Left colon (tissue), 2 donors: ENCODE measurements around the gene RFX2. TPM values are rescaled to one million over a fixed set of nuclear protein-coding genes. Genes with fewer than 3 reads are reported as not detected.
"Not testable (repeated sequence)": the region's sequence is repeated elsewhere in the genome, so short reads cannot be mapped to it uniquely, and the experiment has no call there.

Experiments
- ATAC-seq: fragments of 200-7000 bp; cut with Tn5 transposase; one replicate; pipeline ENCODE4 v1.9.1; 2020; ENCODE audit warnings: mild to moderate bottlenecking, moderate library complexity
- DNase-seq, 2 donors: peaks; one replicate each; pipeline ENCODE4 v3.0.0-alpha.2; 2020
- intact Hi-C, 2 donors: fragments of 100-400 bp; cut with DNase I in 1 of 2; cut with micrococcal nuclease in 1 of 2; formaldehyde crosslinking; loops; one replicate each; pipeline versions ENCODE4 v1.11.2 to v1.14.0; 2022; cut with DNase I, micrococcal nuclease
- total RNA-seq, 2 donors: library from RNA; stranded (reverse); fragmentation: NEBNext Ultra II Directional; extraction: Animal tissue kit (Norgen Biotek cat#: 25700); gene quantifications; one replicate each; pipeline ENCODE4 v1.2.1, GENCODE V29; 2021
- donor health status: DM: no; HTN: no; CAD: no.
- donor health status: DM: yes; HTN: yes; CAD: no.

RFX2 gene
- total RNA-seq, 2 donors from 2014 or later, result 6.6 to 8.5 TPM

DNA sequence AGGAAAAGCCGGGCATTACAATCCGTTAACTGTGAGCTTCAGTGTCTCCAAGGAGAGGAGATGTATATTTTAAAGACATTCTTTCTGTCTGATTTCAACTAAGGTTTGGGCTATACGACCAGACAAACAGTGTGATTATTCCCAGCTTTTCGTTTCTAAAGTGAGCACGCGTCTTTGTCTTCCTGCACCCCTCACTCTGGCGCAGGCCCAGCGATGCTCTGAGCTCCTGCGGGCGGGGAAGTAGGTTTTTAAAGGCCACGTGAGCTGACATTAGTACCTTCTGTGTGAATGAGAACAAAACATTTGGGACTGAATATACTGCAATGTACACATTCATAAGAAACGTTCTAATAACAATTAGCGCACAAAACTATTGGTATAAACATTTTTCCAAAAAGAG lies 117.1 kb downstream of the RFX2 start:
- ATAC-seq, result no peak
- intact Hi-C loops, result no loop called here
- no peak for DNase-seq

DNA sequence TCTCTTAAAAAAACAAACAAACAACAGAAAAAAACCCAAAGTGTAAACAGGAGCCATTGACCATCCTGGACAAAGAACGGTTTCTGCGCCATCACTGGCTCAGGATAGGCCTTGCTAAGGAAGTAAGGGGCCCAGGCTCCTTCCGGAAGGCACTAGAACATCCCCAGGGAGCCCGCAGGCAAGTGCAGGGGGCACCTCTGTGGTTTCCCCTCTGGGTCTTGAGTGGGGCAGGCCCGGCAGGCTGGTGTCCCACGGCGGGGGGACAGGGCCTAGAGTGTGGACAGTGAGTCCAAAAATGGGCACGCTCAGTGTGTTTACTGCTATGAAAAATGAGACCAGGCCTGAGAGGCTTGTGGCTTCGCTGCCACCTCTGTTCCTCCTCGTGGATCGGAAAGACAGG lies 117.5 kb downstream of the RFX2 start:
- ATAC-seq, result no peak
- intact Hi-C loops, result no loop called here
- no peak for DNase-seq

DNA sequence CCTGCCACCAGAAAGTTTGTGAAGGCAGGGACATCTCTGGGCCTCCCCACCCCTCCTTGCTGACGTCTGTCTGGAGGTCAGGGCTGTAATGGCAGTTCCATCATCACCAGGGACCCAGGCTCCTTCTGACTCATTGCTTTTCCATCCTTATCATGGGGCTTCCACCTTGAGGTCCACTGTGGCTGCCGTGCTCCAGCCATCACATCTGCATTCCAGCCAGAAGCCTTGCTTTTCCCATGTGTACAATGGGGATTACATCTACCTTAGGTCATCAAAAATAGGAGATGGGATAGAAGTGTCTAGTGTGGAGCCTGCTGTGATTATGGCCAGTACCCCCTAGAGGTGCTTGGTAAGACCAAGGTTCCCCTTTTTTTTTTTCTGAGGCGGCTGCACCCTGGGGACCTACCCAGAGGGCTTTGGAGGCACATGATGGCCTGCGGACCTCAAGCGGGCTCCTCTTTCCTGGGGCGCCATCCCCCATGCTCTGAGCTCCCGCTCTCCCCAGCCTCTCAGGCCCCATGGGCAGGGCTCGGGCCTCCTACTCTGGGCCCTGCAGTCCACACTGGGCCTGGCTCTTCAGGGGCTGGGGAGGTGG lies 119.0 kb downstream of the RFX2 start:
- no peak for ATAC-seq

DNA sequence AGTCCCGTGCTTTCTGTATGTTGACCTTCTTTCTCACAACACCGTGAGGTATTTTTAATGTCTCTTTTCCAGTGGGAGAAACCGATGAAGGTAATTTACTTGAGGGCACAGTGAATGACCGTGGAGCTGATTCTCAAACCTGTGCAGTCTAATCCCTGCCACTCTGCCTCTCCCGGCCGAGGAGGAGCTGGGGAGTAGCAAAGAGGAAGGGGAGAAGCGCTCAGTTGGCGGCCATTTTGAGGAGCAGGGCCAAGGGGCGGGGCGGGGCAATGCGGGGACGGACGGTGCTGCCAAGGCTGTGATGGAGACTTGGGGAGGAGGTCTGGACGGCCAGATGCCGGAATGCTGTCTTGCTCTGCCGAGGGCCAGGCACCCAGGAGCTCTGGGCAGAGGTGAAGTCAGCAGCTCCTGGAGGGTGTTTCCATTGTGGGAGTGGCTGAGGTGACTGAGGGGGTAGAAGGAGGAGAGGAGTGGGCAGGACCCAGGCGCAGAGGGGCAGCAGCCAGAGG lies 120.0 kb downstream of the RFX2 start:
- no peak for ATAC-seq
- no peak for DNase-seq
- intact Hi-C loops, result no loop called here

More for the DNA sequence above, 119.0 kb downstream of the RFX2 start:
- DNase-seq, result no peak
- intact Hi-C loops, result no loop called here

DNA sequence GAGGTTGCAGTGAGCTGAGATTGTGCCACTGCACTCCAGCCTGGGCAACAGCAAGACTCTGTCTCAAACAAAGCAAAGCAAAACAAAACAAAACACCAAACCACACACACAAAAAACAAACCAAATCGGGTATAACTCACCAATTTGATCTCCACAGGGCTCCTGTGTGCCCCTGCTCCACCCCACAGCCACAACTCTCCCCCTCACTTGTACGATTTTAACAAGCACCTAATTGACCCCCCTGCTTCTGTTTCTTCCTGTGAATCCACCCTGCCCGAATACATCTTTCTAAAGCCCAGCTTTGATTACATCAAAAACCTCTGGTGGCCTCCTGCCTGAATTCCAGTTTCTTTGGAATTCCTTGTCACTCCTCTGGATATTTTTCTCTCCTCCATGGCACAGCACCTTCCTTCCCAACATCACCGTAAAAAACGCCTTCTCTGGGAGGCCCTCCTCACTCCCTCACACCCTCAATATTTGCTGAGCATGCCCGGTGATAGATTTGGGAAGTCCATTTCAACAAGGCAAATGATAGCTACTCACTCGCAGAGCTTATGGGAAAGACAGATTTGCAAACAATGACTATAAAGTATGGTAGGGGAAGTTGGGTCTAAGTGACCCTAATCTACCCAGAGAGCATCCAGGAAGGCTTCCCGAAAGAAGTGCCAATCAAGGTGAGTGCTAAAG lies 120.8 kb downstream of the RFX2 start:
- intact Hi-C loops, result no loop called here
- no peak for ATAC-seq

DNA sequence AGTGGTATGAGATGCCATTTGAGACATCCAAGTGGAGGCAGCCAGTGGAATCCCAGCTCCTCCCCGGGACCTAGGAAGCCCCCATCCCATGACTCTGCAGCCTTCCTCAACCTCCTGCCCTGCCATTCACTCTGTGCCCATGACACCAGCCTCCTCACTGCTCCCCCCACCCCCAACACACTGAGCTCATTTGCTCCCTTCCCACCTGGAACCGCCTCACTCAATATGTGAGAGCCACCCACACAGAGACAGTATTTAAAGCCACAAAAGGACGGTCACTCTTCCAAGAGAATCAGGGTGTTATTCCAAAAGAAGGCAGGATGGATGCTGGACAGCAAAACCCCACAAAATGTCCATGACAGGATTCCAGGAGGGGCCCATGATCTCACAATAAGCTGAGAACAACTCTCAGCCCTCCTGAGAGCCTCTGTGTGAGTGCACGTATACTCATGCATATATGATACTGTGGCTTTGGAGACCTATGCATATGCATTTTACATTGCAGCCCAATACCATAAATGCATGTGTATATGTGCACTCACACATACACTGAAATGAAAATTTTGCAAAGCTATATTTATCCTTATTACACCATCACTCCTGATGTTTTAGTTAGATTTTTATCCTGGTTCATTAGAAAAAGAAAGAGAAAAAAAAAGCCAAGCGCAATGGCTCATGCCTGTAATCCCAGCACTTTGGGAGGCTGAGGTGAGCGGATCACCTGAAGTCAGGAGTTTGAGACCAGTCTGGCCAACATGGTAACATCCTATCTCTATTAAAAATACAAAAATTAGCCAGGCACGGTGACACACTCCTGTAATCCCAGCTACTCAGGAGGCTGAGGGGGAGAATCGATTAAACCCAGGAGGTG lies 121.5 kb downstream of the RFX2 start:
- intact Hi-C loops, result no loop called here
- DNase-seq (no peak), ATAC-seq (no peak)

More for the DNA sequence above, 120.8 kb downstream of the RFX2 start:
- no peak for DNase-seq

DNA sequence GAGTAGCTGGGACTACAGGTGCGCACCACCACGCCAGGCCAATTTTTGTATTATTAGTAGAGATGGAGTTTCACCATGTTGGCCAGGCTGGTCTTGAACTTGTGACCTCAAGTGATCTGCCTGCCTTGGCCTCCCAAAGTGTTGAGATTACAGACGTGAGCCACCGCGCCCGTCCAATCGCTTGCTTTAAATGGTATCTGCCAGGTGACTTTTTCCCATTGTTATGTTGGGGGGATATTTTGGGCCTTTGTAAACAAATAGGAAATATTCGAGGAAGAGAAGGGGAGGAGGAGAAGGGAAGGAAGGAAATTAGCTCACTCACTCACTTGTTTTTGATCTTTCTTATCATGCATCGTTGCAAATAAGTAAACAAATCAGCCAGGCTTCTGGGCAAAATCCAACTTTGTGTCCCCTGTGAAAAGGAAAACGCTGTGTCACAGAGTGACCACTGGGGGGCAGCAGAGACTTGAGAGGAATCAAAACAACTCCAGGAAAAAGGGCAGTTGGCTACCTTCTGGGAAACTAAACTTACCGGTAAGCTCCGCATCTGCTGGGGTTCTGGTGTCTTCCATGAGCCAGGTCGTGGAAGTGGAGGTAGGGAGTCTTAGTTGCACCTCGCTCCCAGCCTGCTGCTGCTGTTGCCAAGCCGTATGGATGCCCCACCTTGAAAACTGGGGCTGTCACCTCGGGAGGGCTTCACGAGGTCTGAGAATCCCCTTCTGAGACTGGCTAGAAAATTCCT lies 123.1 kb downstream of the RFX2 start:
- intact Hi-C loops, result no loop called here
- ATAC-seq, result peak; percentile 88
- peak; percentile 72 to 78 for DNase-seq

DNA sequence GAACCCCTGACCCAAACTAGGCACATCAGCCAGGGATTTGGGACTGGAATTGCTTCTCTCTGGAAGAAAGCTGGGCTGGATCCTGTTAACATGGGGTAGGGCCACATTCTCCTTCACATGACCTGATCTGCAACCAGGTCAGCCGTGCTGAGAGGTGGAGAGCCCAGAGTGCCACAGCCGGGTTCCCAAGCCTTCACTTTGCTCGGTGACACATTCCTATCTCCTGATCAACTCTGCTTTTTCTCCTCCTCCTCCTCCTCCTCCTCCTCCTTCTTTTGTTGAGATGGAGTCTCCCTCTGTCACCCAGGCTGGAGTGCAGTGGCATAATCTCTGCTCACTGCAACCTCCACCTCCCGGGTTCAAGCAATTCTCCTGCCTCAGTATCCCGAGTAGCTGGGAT lies 124.5 kb downstream of the RFX2 start:
- DNase-seq, ATAC-seq, intact Hi-C loops: not testable (repeated sequence)

DNA sequence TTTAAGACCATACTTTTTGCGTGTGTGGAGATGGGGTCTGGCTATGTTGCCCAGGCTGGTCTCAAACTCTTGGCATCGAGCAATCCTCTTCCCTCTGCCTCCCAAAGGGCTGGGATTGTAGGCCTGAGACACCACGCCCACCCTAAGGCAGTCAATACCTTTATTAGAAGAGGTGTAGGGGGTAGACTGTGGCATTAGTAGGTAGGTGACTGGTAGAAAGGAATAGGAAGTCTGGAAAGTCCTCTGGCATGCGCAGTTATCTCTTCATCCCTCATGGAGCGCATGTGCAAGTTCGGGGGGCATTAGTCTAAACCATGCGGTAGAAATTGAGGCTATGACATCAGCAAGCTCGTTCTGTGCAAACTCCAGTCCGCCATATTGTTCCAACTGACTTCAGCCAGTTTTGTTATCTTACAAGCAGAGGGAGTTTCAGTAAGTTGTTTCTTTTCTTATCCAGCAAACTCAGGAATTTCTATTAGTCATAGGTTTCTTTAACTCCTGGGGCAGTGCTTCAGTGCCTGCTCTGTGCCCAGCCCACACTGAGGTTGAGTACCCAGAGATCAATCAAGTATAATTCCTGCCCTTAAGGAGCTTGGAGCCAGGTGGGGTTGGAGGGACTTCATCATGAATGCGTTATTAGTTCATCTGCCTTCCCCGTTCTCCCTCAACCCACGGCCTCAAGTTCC lies 125.1 kb downstream of the RFX2 start:
- DNase-seq (no peak), ATAC-seq (no peak)
- intact Hi-C loops, result no loop called here

DNA sequence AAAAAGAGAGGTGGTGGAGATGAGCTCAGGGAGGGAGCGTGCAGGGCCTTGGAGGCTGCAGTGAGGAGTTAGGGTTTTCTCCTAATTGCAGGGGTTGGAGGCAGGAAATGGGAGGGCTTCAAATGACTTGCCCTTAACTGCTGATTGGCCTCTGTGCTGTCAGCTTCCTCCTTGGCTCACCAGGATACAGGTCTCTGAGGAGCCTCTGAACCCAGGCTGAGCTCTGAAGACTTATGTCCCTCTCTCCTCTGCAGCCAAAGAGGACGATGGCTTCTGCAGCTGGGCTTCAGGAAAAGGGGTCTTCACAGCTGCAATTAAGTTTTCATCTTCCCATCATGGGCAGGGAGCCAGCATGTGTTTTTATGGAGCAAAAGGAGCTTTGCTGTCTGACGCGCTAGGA lies 125.7 kb downstream of the RFX2 start:
- DNase-seq (no peak), ATAC-seq (no peak)
- intact Hi-C loops, result no loop called here

DNA sequence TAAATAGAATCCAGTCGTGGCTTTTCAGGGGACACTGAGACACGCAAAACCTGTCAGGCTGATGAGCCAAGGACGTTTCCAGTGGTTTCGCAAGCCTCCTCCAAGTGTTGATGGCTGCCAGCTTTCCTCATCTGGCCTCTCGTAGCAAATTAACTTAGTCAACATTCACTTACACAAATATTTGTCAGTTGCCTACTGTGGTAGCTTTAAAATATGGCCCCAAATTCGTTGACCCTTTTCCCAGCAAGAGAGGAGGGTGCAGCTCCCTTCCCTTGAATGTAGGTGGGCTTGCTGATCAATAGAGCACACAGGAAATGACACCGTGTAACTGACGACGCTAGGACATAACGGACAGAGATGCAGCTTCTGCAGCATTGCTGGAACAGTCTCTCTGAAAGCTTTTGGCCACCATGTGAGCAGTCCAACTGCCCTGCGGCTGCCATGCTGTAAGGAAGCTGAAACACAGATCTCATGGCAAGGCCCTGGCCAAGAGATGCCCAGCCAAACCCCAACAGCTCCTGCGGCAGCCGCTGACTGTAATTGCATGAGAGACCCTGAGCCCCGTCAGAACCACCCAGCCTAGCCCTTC lies 126.8 kb downstream of the RFX2 start:
- intact Hi-C loops, result no loop called here
- ATAC-seq (no peak), DNase-seq (no peak)

DNA sequence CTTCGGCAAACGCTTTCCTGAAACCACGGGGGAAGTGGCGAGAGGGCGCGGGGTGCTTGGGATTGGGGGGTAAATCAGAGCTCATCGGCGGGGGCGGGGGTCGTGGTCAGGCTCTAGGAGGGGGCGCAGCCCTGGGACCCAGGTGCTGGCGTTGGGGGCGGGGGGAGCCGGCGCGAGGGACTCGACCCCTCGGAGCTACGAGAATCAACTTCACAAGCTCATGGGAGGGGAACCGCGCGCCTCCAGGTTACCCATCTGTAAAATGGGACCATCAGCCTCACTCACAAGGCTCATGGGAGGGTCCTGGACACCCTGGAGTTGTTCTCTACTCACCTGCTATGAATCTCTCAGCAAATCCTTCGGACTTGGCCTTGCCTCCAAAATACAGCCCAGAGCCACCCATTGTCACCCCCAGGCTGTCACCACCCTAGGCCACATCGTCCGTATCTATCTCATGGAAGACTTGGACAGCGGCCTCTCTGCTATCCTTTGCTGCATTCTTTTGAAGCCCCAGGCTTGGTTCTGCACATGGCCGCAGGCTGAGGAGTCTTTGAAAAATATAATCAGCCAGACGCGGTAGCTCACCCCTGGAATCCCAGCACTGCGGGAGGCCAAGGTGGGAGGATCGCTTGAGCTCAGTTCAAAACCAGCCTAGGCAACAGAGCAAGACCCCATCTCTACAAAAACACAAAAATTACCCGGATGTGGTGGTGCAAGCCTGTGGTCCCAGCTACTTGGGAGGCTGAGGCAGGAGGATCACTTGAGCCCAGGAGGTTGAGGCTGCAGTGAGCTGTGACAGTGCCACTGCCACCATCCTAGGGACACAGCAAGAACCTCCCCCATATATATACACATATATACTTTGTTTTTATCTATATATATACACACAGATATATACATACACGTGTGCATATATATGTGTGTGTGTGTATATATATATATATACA lies 131.4 kb downstream of the RFX2 start:
- intact Hi-C loops, result no loop called here
- DNase-seq (peak in 1 of 2 donors; percentile 56), ATAC-seq (no peak)

DNA sequence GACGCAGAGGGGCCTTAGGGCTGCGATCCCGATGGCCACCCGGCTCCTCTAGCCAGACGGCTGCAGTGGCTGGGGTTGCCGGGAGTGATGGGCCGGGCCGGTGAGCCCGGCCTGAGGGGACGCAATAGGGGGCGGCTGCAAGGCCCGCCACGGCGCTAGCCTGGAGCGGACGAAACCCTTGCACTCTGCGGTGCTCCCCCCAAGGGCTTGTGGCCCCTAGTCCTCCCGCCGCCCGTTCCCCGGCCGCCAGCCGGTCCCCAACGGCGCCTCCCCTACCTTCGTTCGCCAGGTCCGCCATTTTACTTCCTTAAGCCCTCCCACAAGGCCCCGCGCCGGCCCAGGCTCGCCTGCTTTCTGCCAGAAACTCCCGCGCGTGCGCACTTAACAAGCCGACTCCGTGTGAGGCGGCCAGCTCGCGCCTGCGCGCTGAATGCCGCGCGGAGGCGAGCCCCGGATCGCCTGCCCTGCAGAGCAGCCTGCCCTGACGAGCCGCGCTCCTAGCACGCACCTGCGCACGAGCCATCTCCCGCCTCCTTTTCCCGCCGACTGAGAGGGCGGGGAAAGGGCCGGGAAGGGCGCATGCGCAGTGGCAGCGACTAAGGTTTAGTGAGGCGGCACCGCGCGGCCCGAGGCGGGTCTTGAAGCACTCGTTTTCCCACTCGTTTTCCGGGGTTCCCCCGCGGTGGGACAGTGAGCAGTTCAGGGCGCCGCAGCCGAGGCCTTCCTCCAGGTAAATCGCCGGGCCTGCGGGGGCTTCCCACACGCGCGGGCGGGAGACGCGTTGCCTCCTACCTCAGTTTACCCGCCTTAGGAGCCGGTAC lies 132.3 kb downstream of the RFX2 start, which contains the start of gene RANBP3:
Gene RANBP3 (minus strand): TSS at position 356 of the 821 bp plus-strand sequence. CDS start 58 bp downstream, at position 298.
- peak; percentile 91 for ATAC-seq
- intact Hi-C loops, result no loop called here
- peak; percentile 99 for DNase-seq

DNA sequence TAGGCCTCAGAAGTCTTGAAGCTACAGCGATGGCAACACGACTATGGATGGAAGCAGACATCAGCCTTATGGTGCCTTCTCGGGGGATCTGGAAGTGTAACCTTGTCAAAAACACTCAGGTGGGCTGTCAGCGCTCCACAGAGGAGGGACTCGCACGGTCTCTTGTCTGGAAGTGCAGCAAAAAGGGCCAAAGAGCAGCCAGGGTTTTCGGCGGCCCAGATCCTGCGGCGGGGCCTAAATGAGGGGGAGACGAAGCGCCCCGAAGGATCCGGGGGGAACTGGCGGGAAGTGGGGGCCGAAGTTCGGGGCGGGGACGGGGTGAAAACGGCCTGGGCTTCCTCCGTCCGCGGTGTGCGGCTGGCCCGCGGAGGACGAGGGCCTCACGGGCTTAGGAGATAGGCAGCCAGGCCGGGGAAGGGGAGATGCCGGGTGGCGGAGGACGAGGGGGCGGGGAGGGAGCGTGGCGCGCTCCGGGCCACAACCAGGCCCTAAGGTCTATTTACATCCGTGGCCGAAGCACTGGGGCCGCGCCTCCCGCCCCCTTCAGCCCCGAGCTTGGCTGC lies 133.0 kb downstream of the RFX2 start:
- ATAC-seq, result peak; percentile 29

DNA sequence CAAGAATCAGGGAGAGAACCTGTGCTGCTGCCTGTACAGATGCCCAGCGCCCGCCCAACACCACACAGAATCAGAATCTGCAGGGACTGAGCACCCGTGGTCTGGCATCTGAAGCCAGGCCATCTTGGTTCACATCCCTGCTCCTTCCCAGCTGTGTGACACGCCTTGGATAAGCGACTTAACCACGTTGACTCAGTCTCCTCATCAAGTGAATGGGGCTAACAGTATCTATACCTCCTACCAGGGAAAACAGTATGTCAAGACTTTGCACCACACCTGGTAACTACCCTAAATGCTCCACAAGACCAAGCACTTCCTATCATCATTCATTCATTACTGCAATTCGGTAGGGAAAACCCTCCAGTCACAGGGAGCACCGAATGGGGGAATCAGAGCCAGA lies 133.5 kb downstream of the RFX2 start:
- intact Hi-C loops, result no loop called here
- no peak for ATAC-seq
- no peak for DNase-seq

More for the DNA sequence above, 133.0 kb downstream of the RFX2 start:
- DNase-seq, result no peak
- intact Hi-C loops, result no loop called here

DNA sequence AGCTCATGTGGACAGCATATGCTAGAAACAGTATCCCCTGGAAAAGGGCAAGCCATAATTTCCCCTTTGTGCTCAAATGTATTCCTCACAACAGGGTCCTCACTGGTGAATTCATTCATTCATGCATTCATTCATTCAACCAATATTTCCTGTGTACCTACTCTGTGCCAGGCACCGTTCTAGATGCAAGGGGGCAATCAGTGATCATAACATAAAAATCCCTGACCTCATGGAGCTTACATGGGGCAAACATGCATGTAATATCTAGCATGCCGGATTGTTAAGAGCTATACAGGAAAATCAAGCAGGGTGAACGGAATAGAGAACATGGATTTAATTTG lies 134.9 kb downstream of the RFX2 start:
- no peak for DNase-seq
- intact Hi-C loops, result no loop called here
- ATAC-seq, result no peak
